ENCODE measurements around the gene SMIM38.

- no peak for TF ChIP-seq CTCF (IDR thresholded peaks at IDR 0.05)
- no peak for TF ChIP-seq POLR2A (IDR thresholded peaks at IDR 0.05)
These were observed 7.4 kb upstream of the SMIM38 start for GRCh38 chr11:69148377-69148762.
